ENCODE data around the gene DOC2B.
"Not testable (repeated sequence)": the region's sequence is repeated elsewhere in the genome, so short reads cannot be mapped to it uniquely, and the experiment has no call there.

The DOC2B gene

GRCh38 chr17:200586-200985 is 19.1 kb upstream of the DOC2B start:
- H3K27me3 ChIP-seq (ENCODE audit: low read depth, low read length): no peaks in the 10 kb centered on the region
- H3K36me3 ChIP-seq (replicated peaks; ENCODE audit: low read depth, low read length): no peaks in the 10 kb centered on the region
- H3K9ac ChIP-seq (ENCODE audit: low read length): no peak overlapping the region
- no peaks in the 10 kb centered on the region for H3K79me2 ChIP-seq (ENCODE audit: low read length)
- no peak overlapping the region for H3K4me2 ChIP-seq (ENCODE audit: low read length)
- H3K4me3 ChIP-seq (ENCODE audit: low read length): no peak overlapping the region
- no peaks in the 10 kb centered on the region for H3K9me3 ChIP-seq (ENCODE audit: insufficient read depth, low read length)
- H3K27ac ChIP-seq (ENCODE audit: low read length): no peak overlapping the region
- no peaks in the 10 kb centered on the region for H4K20me1 ChIP-seq (ENCODE audit: insufficient read depth, low read length)
- no peak for TF ChIP-seq EZH2phosphoT487 (IDR thresholded peaks at IDR 0.05; ENCODE audit: low read depth)
- no peak for TF ChIP-seq CTCF (IDR thresholded peaks at IDR 0.05; ENCODE audit: low read depth, low read length)
- H2AFZ ChIP-seq (ENCODE audit: low read depth, low read length): no peak overlapping the region
- peaks cover under 1% of the 10 kb centered on the region for H3K4me1 ChIP-seq (ENCODE audit: low read length)

- TF ChIP-seq CTCF (IDR thresholded peaks at IDR 0.05; ENCODE audit: low read depth, low read length): no peak
- no peak for TF ChIP-seq EZH2phosphoT487 (IDR thresholded peaks at IDR 0.05; ENCODE audit: low read depth)
- H3K79me2 ChIP-seq (ENCODE audit: low read length): no peaks in the 10 kb centered on the region
- no peak overlapping the region for H3K9ac ChIP-seq (ENCODE audit: low read length)
Observed at GRCh38 chr17:199806-200545, 18.5 kb upstream of the DOC2B start.

GRCh38 chr17:199191-199604 is 17.7 kb upstream of the DOC2B start:
- H4K20me1 ChIP-seq (ENCODE audit: insufficient read depth, low read length): no peaks in the 10 kb centered on the region
- H3K27me3 ChIP-seq (ENCODE audit: low read depth, low read length): no peaks in the 10 kb centered on the region
- no peak for TF ChIP-seq CTCF (IDR thresholded peaks at IDR 0.05; ENCODE audit: low read depth, low read length)
- no peak for TF ChIP-seq EZH2phosphoT487 (IDR thresholded peaks at IDR 0.05; ENCODE audit: low read depth)
- no peaks in the 10 kb centered on the region for H3K36me3 ChIP-seq (replicated peaks; ENCODE audit: low read depth, low read length)
- H3K9me3 ChIP-seq (ENCODE audit: insufficient read depth, low read length): no peaks in the 10 kb centered on the region
- no peak overlapping the region for H3K4me2 ChIP-seq (ENCODE audit: low read length)
- H3K9ac ChIP-seq (ENCODE audit: low read length): no peak overlapping the region
- no peak overlapping the region for H2AFZ ChIP-seq (ENCODE audit: low read depth, low read length)
- peaks cover 10% of the 10 kb centered on the region for H3K4me1 ChIP-seq (ENCODE audit: low read length)
- H3K27ac ChIP-seq (ENCODE audit: low read length): no peak overlapping the region
- H3K4me3 ChIP-seq (ENCODE audit: low read length): no peak overlapping the region
- H3K79me2 ChIP-seq (ENCODE audit: low read length): no peaks in the 10 kb centered on the region

More at GRCh38 chr17:199806-200545, 18.5 kb upstream of the DOC2B start:
- Histone ChIP-seq H3K27me3 (ENCODE audit: low read depth, low read length) (no peaks in the 10 kb centered on the region), H3K4me1 (ENCODE audit: low read length) (peaks cover 7% of the 10 kb centered on the region), H3K9me3 (ENCODE audit: insufficient read depth, low read length) (no peaks in the 10 kb centered on the region), H4K20me1 (ENCODE audit: insufficient read depth, low read length) (no peaks in the 10 kb centered on the region), H3K4me3 (ENCODE audit: low read length) (no peak overlapping the region), H3K27ac (ENCODE audit: low read length) (no peak overlapping the region), H3K36me3 (replicated peaks; ENCODE audit: low read depth, low read length) (no peaks in the 10 kb centered on the region), H2AFZ (ENCODE audit: low read depth, low read length) (no peak overlapping the region), H3K4me2 (ENCODE audit: low read length) (no peak overlapping the region)

- not testable (repeated sequence) for H3K27me3 ChIP-seq (ENCODE audit: low read depth, low read length); H3K79me2 ChIP-seq (ENCODE audit: low read length); H3K9me3 ChIP-seq (ENCODE audit: insufficient read depth, low read length); H3K4me1 ChIP-seq (ENCODE audit: low read length); H3K9ac ChIP-seq (ENCODE audit: low read length); H2AFZ ChIP-seq (ENCODE audit: low read depth, low read length); H3K4me2 ChIP-seq (ENCODE audit: low read length); H3K4me3 ChIP-seq (ENCODE audit: low read length); H3K27ac ChIP-seq (ENCODE audit: low read length); H4K20me1 ChIP-seq (ENCODE audit: insufficient read depth, low read length); H3K36me3 ChIP-seq (replicated peaks; ENCODE audit: low read depth, low read length)
Observed at GRCh38 chr17:198225-198624, 16.8 kb upstream of the DOC2B start.
